K562 (cell line): Measurements from ENCODE around the gene F2RL2. TPM values are rescaled to one million over a fixed set of nuclear protein-coding genes. Genes with fewer than 3 reads are reported as not detected.

ENCODE experiments used
- ATAC-seq: fragments of 200-7000 bp; cut with Tn5 transposase; 3 replicates; pipeline ENCODE4 v1.9.1; 2020; ENCODE audit warnings: moderate library complexity
- BruUV-seq: library from RNA; stranded (reverse); fragments of 400-500 nt; replicated peaks from 2 replicates; lab custom pipeline; 2021; lab: Mats Ljungman, UMichigan
- CTCF ChIA-PET: fragments of 300-600 bp; formaldehyde crosslinking; extraction: SDS; loops from one replicate; lab custom pipeline; 2021; ENCODE audit warnings: low intra/inter-chr PET ratio; lab: Yijun Ruan, JAX
- POLR2A ChIA-PET: fragments of 300-600, 350-650 bp; sonication (Branson Sonifier 250); formaldehyde crosslinking; extraction: SDS; loops from one replicate; lab custom pipeline; 2021; ENCODE audit warnings: antibody characterized with exemption, inconsistent platforms; lab: Yijun Ruan, JAX
- DNase-seq, 4 experiments: peaks; one replicate each; pipeline versions ENCODE4 v3.0.0 to v3.0.0-alpha.2; 2011 to 2018; ENCODE audit warnings: low spot score in 3 of 4, mixed read lengths in 3 of 4; ENCODE audit errors: extremely low read depth in 1 of 4
- FAIRE-seq: peaks from 2 replicates; lab custom pipeline; 2011; peaks lifted over from hg19 to GRCh38; lab: Jason Lieb, UNC
- H2AFZ ChIP-seq: 2 replicates; pipeline ENCODE4 v1.6.0; 2011; ENCODE audit warnings: low read depth, low read length, control low read depth, inconsistent platforms
- H3K27ac ChIP-seq: fragments of 200-600 bp; 3 replicates; pipeline ENCODE4 v1.8.0; 2011; ENCODE audit warnings: low read depth, mild to moderate bottlenecking, control low read depth, inconsistent platforms, low read length, moderate library complexity, mixed read lengths; ENCODE audit errors: extremely low read depth
- H3K27me3 ChIP-seq, 2 experiments: fragments of 300-600 bp in 1 of 2; 2 replicates in 1 of 2; 3 replicates in 1 of 2; pipeline versions ENCODE4 v1.6.0 to v1.8.0; 2011; ENCODE audit warnings: inconsistent platforms in 2 of 2, low read length in 2 of 2, mild to moderate bottlenecking in 1 of 2, mixed read lengths in 1 of 2, moderate library complexity in 1 of 2; ENCODE audit not compliant: control insufficient read depth in 2 of 2, insufficient read depth in 2 of 2
- H3K36me3 ChIP-seq: fragments of 300-600 bp; 3 replicates; pipeline ENCODE4 v1.8.0; 2011; ENCODE audit warnings: mild to moderate bottlenecking, low read length, inconsistent platforms; ENCODE audit not compliant: control insufficient read depth, insufficient read depth
- H3K4me1 ChIP-seq, 2 experiments: fragments of 200-600 bp in 1 of 2; replicated peaks in 1 of 2; 2 replicates in 1 of 2; 3 replicates in 1 of 2; pipeline versions ENCODE4 v1.5.1 to v1.8.0; 2011; ENCODE audit warnings: inconsistent platforms in 2 of 2, low read length in 2 of 2, mild to moderate bottlenecking in 1 of 2, mixed read lengths in 1 of 2, moderate library complexity in 1 of 2; ENCODE audit not compliant: control insufficient read depth in 2 of 2, insufficient read depth in 2 of 2
- H3K4me2 ChIP-seq: 2 replicates; pipeline ENCODE4 v1.6.1; 2011; ENCODE audit warnings: low read length, control low read depth, inconsistent platforms, mixed read lengths; ENCODE audit not compliant: insufficient read depth
- H3K4me3 ChIP-seq: fragments of 200-600 bp; sonication (generic), shearing (Covaris generic); 2 replicates; pipeline ENCODE4 v1.5.1; 2016; ENCODE audit warnings: control low read depth, inconsistent platforms
- H3K79me2 ChIP-seq: fragments of 200-600 bp; 3 replicates; pipeline ENCODE4 v1.8.0; 2011; ENCODE audit warnings: low read length, inconsistent platforms; ENCODE audit not compliant: control insufficient read depth, insufficient read depth
- H3K9ac ChIP-seq, 2 experiments: 2 replicates each; pipeline versions ENCODE4 v1.6.0 to v1.6.1; 2011; ENCODE audit warnings: low read depth in 2 of 2, low read length in 2 of 2, control low read depth in 1 of 2, inconsistent platforms in 1 of 2, mild to moderate bottlenecking in 1 of 2, mixed read lengths in 1 of 2; ENCODE audit not compliant: insufficient read depth in 1 of 2
- H3K9me1 ChIP-seq: one replicate; pipeline ENCODE4 v1.6.0; 2011; ENCODE audit warnings: inconsistent platforms, mild to moderate bottlenecking, low read length, moderate library complexity; ENCODE audit not compliant: control insufficient read depth, insufficient read depth
- H3K9me3 ChIP-seq: replicated peaks from 2 replicates; pipeline ENCODE4 v1.5.1; 2011; ENCODE audit warnings: low read depth, low read length, inconsistent platforms; ENCODE audit not compliant: control insufficient read depth, insufficient read depth
- H4K20me1 ChIP-seq: replicated peaks from 2 replicates; pipeline ENCODE4 v1.6.1; 2011; ENCODE audit warnings: low read length, inconsistent platforms, mixed read lengths; ENCODE audit not compliant: control insufficient read depth, insufficient read depth
- ARID2 ChIP-seq: fragments of 450-650 bp; IDR thresholded peaks from 2 replicates; pipeline ENCODE4 v1.6.1; 2017; ENCODE audit warnings: antibody characterized with exemption, mild to moderate bottlenecking
- ARNT ChIP-seq, 2 experiments: fragments of 450-650 bp; IDR thresholded peaks; 2 replicates each; pipeline ENCODE4 v1.6.1; 2016; ENCODE audit warnings: mild to moderate bottlenecking in 1 of 2
- ATF7 ChIP-seq: fragments of 450-650 bp; IDR thresholded peaks from 2 replicates; pipeline ENCODE4 v1.7.1; 2014; ENCODE audit warnings: mild to moderate bottlenecking, moderate library complexity
- CEBPG ChIP-seq, 3 experiments: fragments of 200-800 bp in 1 of 3; sonication (Bioruptor generic) in 1 of 3; sonication (generic) in 1 of 3; formaldehyde crosslinking in 1 of 3; IDR thresholded peaks in 2 of 3; conservative IDR thresholded peaks in 1 of 3; 2 replicates each; pipeline versions ENCODE4 v1.6.1 to v1.8.0; 2016 to 2022; ENCODE audit warnings: missing compliant biosample characterization in 2 of 3, missing genetic modification characterization in 2 of 3, mild to moderate bottlenecking in 1 of 3, missing genetic modification reagents in 1 of 3
- GABPB2 ChIP-seq: fragments of 250-450 bp; sonication (Bioruptor Pico); conservative IDR thresholded peaks from 2 replicates; pipeline ENCODE4 v1.5.1; 2021; ENCODE audit warnings: mild to moderate bottlenecking
- MXI1 ChIP-seq: IDR thresholded peaks from 2 replicates; pipeline ENCODE4 v1.6.1; 2011; ENCODE audit warnings: low read depth, mild to moderate bottlenecking, improper control_type of control experiment, low read length
- POU5F1 ChIP-seq: fragments of 150-350 bp; IDR thresholded peaks from 2 replicates; pipeline ENCODE4 v1.6.1; 2014; ENCODE audit warnings: borderline replicate concordance, low read length, low read depth, mild to moderate bottlenecking; ENCODE audit not compliant: partially characterized antibody
- PURB ChIP-seq: sonication (generic); formaldehyde crosslinking; IDR thresholded peaks from 2 replicates; pipeline ENCODE4 v1.9.0; 2021; ENCODE audit warnings: low read depth, mild to moderate bottlenecking, missing genetic modification reagents
- SMC3 ChIP-seq: conservative IDR thresholded peaks from 2 replicates; pipeline ENCODE4 v1.6.1; 2011; ENCODE audit warnings: low read depth, low read length, improper control_type of control experiment; ENCODE audit not compliant: insufficient read depth
- ZNF146 ChIP-seq: IDR thresholded peaks from one replicate; pipeline ENCODE4 v1.6.1; 2018; ENCODE audit warnings: missing compliant biosample characterization; ENCODE audit not compliant: unreplicated experiment
- ZNF408 ChIP-seq: fragments of 250-450 bp; sonication (Bioruptor Pico); IDR thresholded peaks from 2 replicates; pipeline ENCODE4 v1.4.0; 2020; ENCODE audit warnings: low read depth, mild to moderate bottlenecking, moderate library complexity
- ZNF699 ChIP-seq: fragments of 250-450 bp; sonication (Bioruptor Pico); IDR thresholded peaks from 2 replicates; pipeline ENCODE4 v1.8.0; 2021; ENCODE audit warnings: mild to moderate bottlenecking, moderate library complexity; ENCODE audit not compliant: insufficient replicate concordance
- WGBS: fragments of 100-300 bp; shearing (Covaris generic); methylation state at CpG from one replicate; pipeline ENCODE4 v1.1.6; 2016; ENCODE audit warnings: low coverage, mixed read lengths; ENCODE audit not compliant: insufficient coverage; ENCODE audit errors: missing lambda C conversion rate; 5-methylcytosine and 5-hydroxymethylcytosine counted together
- in situ Hi-C: fragments of 300-500 bp; cut with MboI; formaldehyde crosslinking; loops from 4 replicates; pipeline ENCODE4 v1.15.0; 2018; ENCODE audit warnings: inconsistent platforms, mixed read lengths
- intact Hi-C: fragments of 100-400 bp; cut with micrococcal nuclease; formaldehyde crosslinking; loops from 2 replicates; pipeline ENCODE4 v1.14.2; 2022
- polyA plus RNA-seq, 8 experiments: library from polyadenylated mRNA; depleted of rRNA in 4 of 8; stranded (reverse) in 5 of 8; unstranded in 3 of 8; fragments of >200 nt; fragmentation: Nextera tagmentation in 2 of 8; fragmentation: Illumina TruSeq in 1 of 8; extraction: Ambion mirVana in 2 of 8; extraction: Trizol in 1 of 8; gene quantifications; 2 replicates each; pipeline versions ENCODE4 v1.2.1 to v1.2.3, GENCODE V29; 2011 to 2014; ENCODE audit warnings: inconsistent platforms in 1 of 8, missing spikeins in 1 of 8
- total RNA-seq, 7 experiments: library from RNA; depleted of rRNA in 6 of 7; stranded (reverse); fragments of >200 nt in 6 of 7; fragmentation: Illumina TruSeq in 2 of 7; extraction: Trizol in 2 of 7; gene quantifications; 2 replicates each; pipeline versions ENCODE4 v1.2.1 to v1.2.3, GENCODE V29; 2011 to 2021; ENCODE audit warnings: low replicate concordance in 1 of 7
- TF ChIP-seq, protein P1 (sequence below), 3 experiments: fragments of 200-800 bp in 1 of 3; fragments of 250-450 bp in 1 of 3; fragments of 450-650 bp in 1 of 3; sonication (Bioruptor Pico) in 1 of 3; sonication (Bioruptor generic) in 1 of 3; formaldehyde crosslinking in 1 of 3; IDR thresholded peaks; 2 replicates each; pipeline versions ENCODE4 v1.6.1 to v1.8.0; 2016 to 2022; ENCODE audit warnings: mild to moderate bottlenecking in 2 of 3, missing genetic modification characterization in 2 of 3, missing compliant biosample characterization in 1 of 3, moderate library complexity in 1 of 3
- TF ChIP-seq, protein P2 (sequence below): fragments of 450-650 bp; formaldehyde crosslinking; IDR thresholded peaks from 2 replicates; pipeline ENCODE4 v1.4.0; 2020; ENCODE audit warnings: mild to moderate bottlenecking, moderate library complexity
- TF ChIP-seq, protein P3 (sequence below): sonication (generic); formaldehyde crosslinking; IDR thresholded peaks from 2 replicates; pipeline ENCODE4 v1.8.1; 2023; ENCODE audit warnings: mild to moderate bottlenecking, missing genetic modification reagents

F2RL2 gene
- total and polyA plus RNA-seq, 9 of the 15 experiments (the other 6 are each of a cell fraction or from before 2014, with no cell fraction given), result 0.03 to 0.12 (median 0.06) TPM; not detected in 3

DNA sequence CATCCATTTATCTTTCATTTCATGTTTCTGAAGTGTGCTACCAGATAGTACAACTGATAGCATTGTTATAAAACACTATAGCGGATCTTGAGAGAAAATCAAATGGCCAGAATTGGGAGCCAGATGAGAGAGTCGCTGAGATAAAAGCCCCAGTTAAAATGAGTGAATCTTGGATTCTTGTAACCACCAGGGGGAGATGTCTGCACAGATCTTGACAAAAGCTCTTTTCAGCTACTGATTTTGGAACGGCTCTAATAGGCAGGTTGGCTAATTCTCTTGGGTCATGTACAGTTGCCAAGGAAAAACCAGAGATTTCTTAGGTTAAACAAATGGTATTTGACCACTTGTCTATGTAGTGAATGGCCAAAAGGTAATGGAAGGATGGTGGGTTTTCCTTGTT is 21.7 kb downstream of the F2RL2 start:
- H3K9me1 ChIP-seq, result no peaks in the 10 kb centered on the region
- ATAC-seq (peak; percentile 90), FAIRE-seq (peak; percentile 94), DNase-seq (peak; percentile 46 to 76 (median 56))
- no peaks in the 10 kb centered on the region for H4K20me1 ChIP-seq
- in situ Hi-C loops, result loop anchor here (5.0 to 10.0 kb wide), 2 partner anchors 41 to 413 kb away; no protein-coding TSS in a partner anchor
- H3K27me3 ChIP-seq, result no peaks in the 10 kb centered on the region
- WGBS, result 6% methylated on average over 3 of the region's 3 CpGs
- ChIA-PET POLR2A (interaction anchor here (0.7 to 1.0 kb wide), 3 partner anchors 10 to 173 kb away, joined by 3 to 4 read pairs (median 4); no protein-coding TSS in a partner anchor), CTCF (interaction anchor here (0.6 to 4.1 kb wide), 7 partner anchors 37 to 414 kb away, joined by 3 to 42 read pairs (median 4); no protein-coding TSS in a partner anchor)
- no peak overlapping the region for H3K4me2 ChIP-seq
- no peak overlapping the region for H3K4me3 ChIP-seq
- intact Hi-C loops, result loop anchor here (1.0 to 5.0 kb wide), 5 partner anchors 40 to 415 kb away; partner anchors contain the start of gene F2R
- H3K27ac ChIP-seq, result no peak overlapping the region
- H3K79me2 ChIP-seq, result no peaks in the 10 kb centered on the region
- no TSS peak for BruUV-seq
- no peaks in the 10 kb centered on the region for H3K4me1 ChIP-seq
- no peak overlapping the region for H3K9ac ChIP-seq
- no peak overlapping the region for H2AFZ ChIP-seq
- no peaks in the 10 kb centered on the region for H3K9me3 ChIP-seq
- no peaks in the 10 kb centered on the region for H3K36me3 ChIP-seq
- TF ChIP-seq, protein P1, sequence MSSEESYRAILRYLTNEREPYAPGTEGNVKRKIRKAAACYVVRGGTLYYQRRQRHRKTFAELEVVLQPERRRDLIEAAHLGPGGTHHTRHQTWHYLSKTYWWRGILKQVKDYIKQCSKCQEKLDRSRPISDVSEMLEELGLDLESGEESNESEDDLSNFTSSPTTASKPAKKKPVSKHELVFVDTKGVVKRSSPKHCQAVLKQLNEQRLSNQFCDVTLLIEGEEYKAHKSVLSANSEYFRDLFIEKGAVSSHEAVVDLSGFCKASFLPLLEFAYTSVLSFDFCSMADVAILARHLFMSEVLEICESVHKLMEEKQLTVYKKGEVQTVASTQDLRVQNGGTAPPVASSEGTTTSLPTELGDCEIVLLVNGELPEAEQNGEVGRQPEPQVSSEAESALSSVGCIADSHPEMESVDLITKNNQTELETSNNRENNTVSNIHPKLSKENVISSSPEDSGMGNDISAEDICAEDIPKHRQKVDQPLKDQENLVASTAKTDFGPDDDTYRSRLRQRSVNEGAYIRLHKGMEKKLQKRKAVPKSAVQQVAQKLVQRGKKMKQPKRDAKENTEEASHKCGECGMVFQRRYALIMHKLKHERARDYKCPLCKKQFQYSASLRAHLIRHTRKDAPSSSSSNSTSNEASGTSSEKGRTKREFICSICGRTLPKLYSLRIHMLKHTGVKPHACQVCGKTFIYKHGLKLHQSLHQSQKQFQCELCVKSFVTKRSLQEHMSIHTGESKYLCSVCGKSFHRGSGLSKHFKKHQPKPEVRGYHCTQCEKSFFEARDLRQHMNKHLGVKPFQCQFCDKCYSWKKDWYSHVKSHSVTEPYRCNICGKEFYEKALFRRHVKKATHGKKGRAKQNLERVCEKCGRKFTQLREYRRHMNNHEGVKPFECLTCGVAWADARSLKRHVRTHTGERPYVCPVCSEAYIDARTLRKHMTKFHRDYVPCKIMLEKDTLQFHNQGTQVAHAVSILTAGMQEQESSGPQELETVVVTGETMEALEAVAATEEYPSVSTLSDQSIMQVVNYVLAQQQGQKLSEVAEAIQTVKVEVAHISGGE (CRISPR knock-in tag; IDR thresholded peaks at IDR 0.05), result no peak
- TF ChIP-seq GABPB2 (CRISPR knock-in tag) (no peak), ARNT (IDR thresholded peaks at IDR 0.05) (no peak), ZNF699 (CRISPR knock-in tag) (no peak), ARID2 (peak; percentile 68; the same call in 1 of the 2 replicates), SMC3 (peak; percentile 92), MXI1 (no peak), CEBPG (CRISPR knock-in tag; IDR thresholded peaks at IDR 0.05) (no peak), CEBPG (tag; conservative IDR thresholded peaks at IDR 0.05 in 1 of 2, IDR thresholded peaks at IDR 0.05 in 1 of 2) (no peak), POU5F1 (no peak), ZNF408 (CRISPR knock-in tag) (no peak), PURB (CRISPR knock-in tag) (no peak), ATF7 (no peak), ZNF146 (no peak)
- TF ChIP-seq, protein P2, sequence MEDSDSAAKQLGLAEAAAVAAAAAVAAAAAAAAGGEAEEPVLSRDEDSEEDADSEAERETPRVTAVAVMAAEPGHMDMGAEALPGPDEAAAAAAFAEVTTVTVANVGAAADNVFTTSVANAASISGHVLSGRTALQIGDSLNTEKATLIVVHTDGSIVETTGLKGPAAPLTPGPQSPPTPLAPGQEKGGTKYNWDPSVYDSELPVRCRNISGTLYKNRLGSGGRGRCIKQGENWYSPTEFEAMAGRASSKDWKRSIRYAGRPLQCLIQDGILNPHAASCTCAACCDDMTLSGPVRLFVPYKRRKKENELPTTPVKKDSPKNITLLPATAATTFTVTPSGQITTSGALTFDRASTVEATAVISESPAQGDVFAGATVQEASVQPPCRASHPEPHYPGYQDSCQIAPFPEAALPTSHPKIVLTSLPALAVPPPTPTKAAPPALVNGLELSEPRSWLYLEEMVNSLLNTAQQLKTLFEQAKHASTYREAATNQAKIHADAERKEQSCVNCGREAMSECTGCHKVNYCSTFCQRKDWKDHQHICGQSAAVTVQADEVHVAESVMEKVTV (CRISPR knock-in tag), result peak; percentile 86
- TF ChIP-seq, protein P3, sequence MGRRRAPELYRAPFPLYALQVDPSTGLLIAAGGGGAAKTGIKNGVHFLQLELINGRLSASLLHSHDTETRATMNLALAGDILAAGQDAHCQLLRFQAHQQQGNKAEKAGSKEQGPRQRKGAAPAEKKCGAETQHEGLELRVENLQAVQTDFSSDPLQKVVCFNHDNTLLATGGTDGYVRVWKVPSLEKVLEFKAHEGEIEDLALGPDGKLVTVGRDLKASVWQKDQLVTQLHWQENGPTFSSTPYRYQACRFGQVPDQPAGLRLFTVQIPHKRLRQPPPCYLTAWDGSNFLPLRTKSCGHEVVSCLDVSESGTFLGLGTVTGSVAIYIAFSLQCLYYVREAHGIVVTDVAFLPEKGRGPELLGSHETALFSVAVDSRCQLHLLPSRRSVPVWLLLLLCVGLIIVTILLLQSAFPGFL (CRISPR knock-in tag), result no peak
